ENCODE data around the gene CRAMP1. TPM values are rescaled to one million over a fixed set of nuclear protein-coding genes. Genes with fewer than 3 reads are reported as not detected.

Gene CRAMP1
- total RNA-seq: 10 to 100 TPM; 16.5 to 19.5 TPM

- H3K27ac Mint-ChIP-seq: peak within 1 kb of the TSS; percentile 92 to 97
- peaks cover 9 to 26% of the 10 kb centered on the region in 2 donors for H3K36me3 Mint-ChIP-seq
- peak in 1 of 2 donors; percentile 36 for DNase-seq (ENCODE audit: low spot score in 2 of 2)
- peak in 1 of 2 donors; percentile 0 for ATAC-seq
- H3K9me3 Mint-ChIP-seq: no peaks in the 10 kb centered on the region
These were observed at the start of gene CRAMP1 for GRCh38 chr16:1612320-1613111. Gene CRAMP1 (plus strand): TSS chr16:1612360. CDS start chr16:1614640, 2,280 bp downstream.

- Mint-ChIP-seq H3K36me3 (no peaks in the 10 kb centered on the region), H3K27ac (no peak overlapping the region), H3K9me3 (no peaks in the 10 kb centered on the region)
- ATAC-seq (no peak), DNase-seq (ENCODE audit: low spot score in 2 of 2) (no peak)
These were observed 48.4 kb upstream of the CRAMP1 start for GRCh38 chr16:1563786-1564185.

- H3K9me3 Mint-ChIP-seq: no peaks in the 10 kb centered on the region
- H3K27ac Mint-ChIP-seq: peak overlapping the region in 1 of 2 donors; percentile 45
- ATAC-seq (no peak), DNase-seq (ENCODE audit: low spot score in 2 of 2) (no peak)
- H3K36me3 Mint-ChIP-seq: no peaks in the 10 kb centered on the region
These were observed 47.8 kb upstream of the CRAMP1 start for GRCh38 chr16:1564325-1564724.

GRCh38 chr16:1565083-1565805 is 46.9 kb upstream of the CRAMP1 start:
- ATAC-seq: no peak
- H3K27ac Mint-ChIP-seq: peak overlapping the region; percentile 15 to 33
- H3K9me3 Mint-ChIP-seq: no peaks in the 10 kb centered on the region
- no peaks in the 10 kb centered on the region for H3K36me3 Mint-ChIP-seq
- DNase-seq (ENCODE audit: low spot score in 2 of 2): no peak

GRCh38 chr16:1567988-1568387 is 44.2 kb upstream of the CRAMP1 start:
- H3K27ac Mint-ChIP-seq: peak overlapping the region in 1 of 2 donors; percentile 38
- DNase-seq (ENCODE audit: low spot score in 2 of 2) (no peak), ATAC-seq (no peak)
- no peaks in the 10 kb centered on the region for H3K36me3 Mint-ChIP-seq
- no peaks in the 10 kb centered on the region for H3K9me3 Mint-ChIP-seq

- Mint-ChIP-seq H3K9me3 (no peaks in the 10 kb centered on the region), H3K27ac (peak overlapping the region in 1 of 2 donors; percentile 4), H3K36me3 (no peaks in the 10 kb centered on the region)
- DNase-seq (ENCODE audit: low spot score in 2 of 2) (no peak), ATAC-seq (no peak)
These were observed 41.0 kb upstream of the CRAMP1 start for GRCh38 chr16:1571012-1571671.

- DNase-seq (ENCODE audit: low spot score in 2 of 2): no peak
- no peaks in the 10 kb centered on the region for H3K9me3 Mint-ChIP-seq
- ATAC-seq: no peak
- H3K27ac Mint-ChIP-seq: no peak overlapping the region
- no peaks in the 10 kb centered on the region for H3K36me3 Mint-ChIP-seq
These were observed 39.5 kb upstream of the CRAMP1 start for GRCh38 chr16:1572673-1573072.

GRCh38 chr16:1573301-1573700 is 38.9 kb upstream of the CRAMP1 start:
- H3K27ac Mint-ChIP-seq: no peak overlapping the region
- no peaks in the 10 kb centered on the region for H3K9me3 Mint-ChIP-seq
- DNase-seq (ENCODE audit: low spot score in 2 of 2): no peak
- H3K36me3 Mint-ChIP-seq: no peaks in the 10 kb centered on the region
- no peak for ATAC-seq

- DNase-seq (ENCODE audit: low spot score in 2 of 2) (no peak), ATAC-seq (no peak)
- no peaks in the 10 kb centered on the region for H3K9me3 Mint-ChIP-seq
- H3K36me3 Mint-ChIP-seq: no peaks in the 10 kb centered on the region
- H3K27ac Mint-ChIP-seq: no peak overlapping the region
These were observed 36.6 kb upstream of the CRAMP1 start for GRCh38 chr16:1575578-1575977.

- no peaks in the 10 kb centered on the region for H3K9me3 Mint-ChIP-seq
- H3K27ac Mint-ChIP-seq: no peak overlapping the region
- H3K36me3 Mint-ChIP-seq: no peaks in the 10 kb centered on the region
- DNase-seq (ENCODE audit: low spot score in 2 of 2): no peak
- ATAC-seq: no peak
These were observed 32.9 kb upstream of the CRAMP1 start for GRCh38 chr16:1579214-1579613.

- H3K27ac Mint-ChIP-seq: no peak overlapping the region
These were observed 31.9 kb upstream of the CRAMP1 start for GRCh38 chr16:1580256-1580655.

GRCh38 chr16:1580956-1581355 is 31.2 kb upstream of the CRAMP1 start:
- no peak overlapping the region for H3K27ac Mint-ChIP-seq
- ATAC-seq (no peak), DNase-seq (ENCODE audit: low spot score in 2 of 2) (no peak)
- H3K36me3 Mint-ChIP-seq: no peaks in the 10 kb centered on the region
- no peaks in the 10 kb centered on the region for H3K9me3 Mint-ChIP-seq

More at GRCh38 chr16:1580256-1580655, 31.9 kb upstream of the CRAMP1 start:
- Mint-ChIP-seq H3K9me3 (no peaks in the 10 kb centered on the region), H3K36me3 (no peaks in the 10 kb centered on the region)
- no peak for ATAC-seq
- no peak for DNase-seq (ENCODE audit: low spot score in 2 of 2)

GRCh38 chr16:1581804-1582203 is 30.4 kb upstream of the CRAMP1 start:
- DNase-seq (ENCODE audit: low spot score in 2 of 2): no peak
- H3K9me3 Mint-ChIP-seq: no peaks in the 10 kb centered on the region
- H3K27ac Mint-ChIP-seq: no peak overlapping the region
- H3K36me3 Mint-ChIP-seq: no peaks in the 10 kb centered on the region
- ATAC-seq: no peak

- Mint-ChIP-seq H3K27ac (no peak overlapping the region), H3K36me3 (no peaks in the 10 kb centered on the region)
- ATAC-seq: no peak
These were observed 29.0 kb upstream of the CRAMP1 start for GRCh38 chr16:1583180-1583579.

GRCh38 chr16:1584926-1585484 is 27.2 kb upstream of the CRAMP1 start:
- Mint-ChIP-seq H3K36me3 (no peaks in the 10 kb centered on the region), H3K9me3 (no peaks in the 10 kb centered on the region), H3K27ac (no peak overlapping the region)
- ATAC-seq (no peak), DNase-seq (ENCODE audit: low spot score in 2 of 2) (no peak)

More at GRCh38 chr16:1583180-1583579, 29.0 kb upstream of the CRAMP1 start:
- DNase-seq (ENCODE audit: low spot score in 2 of 2): no peak
- H3K9me3 Mint-ChIP-seq: no peaks in the 10 kb centered on the region

GRCh38 chr16:1590366-1590765 is 21.8 kb upstream of the CRAMP1 start:
- DNase-seq (ENCODE audit: low spot score in 2 of 2) (no peak), ATAC-seq (no peak)
- H3K27ac Mint-ChIP-seq: peak overlapping the region in 1 of 2 donors; percentile 61
- no peaks in the 10 kb centered on the region for H3K36me3 Mint-ChIP-seq
- H3K9me3 Mint-ChIP-seq: no peaks in the 10 kb centered on the region
